ENCODE data around the gene DUSP19. TPM values are rescaled to one million over a fixed set of nuclear protein-coding genes. Genes with fewer than 3 reads are reported as not detected.

Gene DUSP19
- total and polyA plus RNA-seq, 2 of the 13 experiments (the other 11 are each of a cell fraction or from before 2014, with no cell fraction given), result 1.3 to 1.9 TPM

GRCh38 chr2:183124222-183124956 is 45.8 kb downstream of the DUSP19 start, which contains the start of gene NUP35 (continued):
- TF ChIP-seq SOX13 (IDR thresholded peaks at IDR 0.05) (peak; percentile 25; the same call in 1 of the 2 replicates), SOX13 (CRISPR knock-in tag; conservative IDR thresholded peaks at IDR 0.05 in 1 of 2, IDR thresholded peaks at IDR 0.05 in 1 of 2) (peak in 1 of 2 experiments; percentile 50; a peak in 1 of 4 replicates), ZNF136 (CRISPR knock-in tag; IDR thresholded peaks at IDR 0.05; ENCODE audit: low read depth) (no peak), KAT7 (CRISPR knock-in tag; IDR thresholded peaks at IDR 0.05; ENCODE audit: borderline replicate concordance) (peak; percentile 54; the same call in 1 of the 2 replicates), TOE1 (CRISPR knock-in tag; IDR thresholded peaks at IDR 0.05) (no peak), PRPF4 (IDR thresholded peaks at IDR 0.05; ENCODE audit: low read depth, low read length, poor library complexity, severe bottlenecking) (no peak), ZNF646 (CRISPR knock-in tag; IDR thresholded peaks at IDR 0.05) (no peak), MZF1 (CRISPR knock-in tag; IDR thresholded peaks at IDR 0.05; ENCODE audit: borderline replicate concordance) (no peak; the same call in 1 of the 2 replicates), ZBTB4 (CRISPR knock-in tag; IDR thresholded peaks at IDR 0.05; ENCODE audit: borderline replicate concordance) (peak; percentile 98), ZBTB44 (CRISPR knock-in tag; IDR thresholded peaks at IDR 0.05) (peak; percentile 78; the same call in 1 of the 2 replicates), ZNF34 (CRISPR knock-in tag; IDR thresholded peaks at IDR 0.05; ENCODE audit: borderline replicate concordance) (no peak), EED (CRISPR knock-in tag; IDR thresholded peaks at IDR 0.05) (peak; percentile 92), PATZ1 (CRISPR knock-in tag; IDR thresholded peaks at IDR 0.05) (peak; percentile 77)
